ENCODE results near the gene LRRTM4. TPM values are rescaled to one million over a fixed set of nuclear protein-coding genes. Genes with fewer than 3 reads are reported as not detected.

Gene LRRTM4
- total RNA-seq, 1 donor from 2014 or later = 0.98 TPM

DNA sequence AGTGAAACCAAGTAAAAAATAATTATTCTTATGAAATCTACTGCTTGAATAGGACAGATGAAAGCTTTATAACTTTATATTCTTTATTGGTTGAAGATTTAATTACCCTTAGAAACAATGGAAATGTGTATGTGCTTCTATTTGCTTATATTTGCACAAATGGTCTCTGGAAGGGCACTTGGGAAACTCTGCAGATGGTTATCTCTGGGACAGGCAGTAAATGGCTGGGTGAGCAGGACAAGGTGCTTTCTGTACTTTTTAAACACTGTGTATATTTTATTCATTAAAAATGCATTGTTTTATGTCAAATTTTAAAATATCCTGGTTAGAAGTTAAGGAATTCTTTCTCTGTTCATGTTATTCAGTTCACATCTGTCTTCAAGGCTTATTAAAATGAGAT lies 131.1 kb downstream of the LRRTM4 start:
- intact Hi-C loops (cut with DNase I) = no loop called here
- H3K9me3 ChIP-seq = no peaks in the 10 kb centered on the region
- no peak overlapping the region for H3K27ac ChIP-seq
- H3K4me1 ChIP-seq = no peaks in the 10 kb centered on the region
- no peaks in the 10 kb centered on the region for H3K27me3 ChIP-seq
- no peaks in the 10 kb centered on the region for H3K36me3 ChIP-seq
- no peak for DNase-seq (ENCODE audit: extremely low spot score in 2 of 2)
- H3K4me3 ChIP-seq = no peak overlapping the region
- TF ChIP-seq POLR2AphosphoS5 (IDR thresholded peaks at IDR 0.05; ENCODE audit: insufficient read depth in 1 of 2, low read depth in 1 of 2) (no peak), POLR2A (IDR thresholded peaks at IDR 0.05) (no peak)
- TF ChIP-seq, protein P1, sequence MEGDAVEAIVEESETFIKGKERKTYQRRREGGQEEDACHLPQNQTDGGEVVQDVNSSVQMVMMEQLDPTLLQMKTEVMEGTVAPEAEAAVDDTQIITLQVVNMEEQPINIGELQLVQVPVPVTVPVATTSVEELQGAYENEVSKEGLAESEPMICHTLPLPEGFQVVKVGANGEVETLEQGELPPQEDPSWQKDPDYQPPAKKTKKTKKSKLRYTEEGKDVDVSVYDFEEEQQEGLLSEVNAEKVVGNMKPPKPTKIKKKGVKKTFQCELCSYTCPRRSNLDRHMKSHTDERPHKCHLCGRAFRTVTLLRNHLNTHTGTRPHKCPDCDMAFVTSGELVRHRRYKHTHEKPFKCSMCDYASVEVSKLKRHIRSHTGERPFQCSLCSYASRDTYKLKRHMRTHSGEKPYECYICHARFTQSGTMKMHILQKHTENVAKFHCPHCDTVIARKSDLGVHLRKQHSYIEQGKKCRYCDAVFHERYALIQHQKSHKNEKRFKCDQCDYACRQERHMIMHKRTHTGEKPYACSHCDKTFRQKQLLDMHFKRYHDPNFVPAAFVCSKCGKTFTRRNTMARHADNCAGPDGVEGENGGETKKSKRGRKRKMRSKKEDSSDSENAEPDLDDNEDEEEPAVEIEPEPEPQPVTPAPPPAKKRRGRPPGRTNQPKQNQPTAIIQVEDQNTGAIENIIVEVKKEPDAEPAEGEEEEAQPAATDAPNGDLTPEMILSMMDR (IDR thresholded peaks at IDR 0.05) = no peak

DNA sequence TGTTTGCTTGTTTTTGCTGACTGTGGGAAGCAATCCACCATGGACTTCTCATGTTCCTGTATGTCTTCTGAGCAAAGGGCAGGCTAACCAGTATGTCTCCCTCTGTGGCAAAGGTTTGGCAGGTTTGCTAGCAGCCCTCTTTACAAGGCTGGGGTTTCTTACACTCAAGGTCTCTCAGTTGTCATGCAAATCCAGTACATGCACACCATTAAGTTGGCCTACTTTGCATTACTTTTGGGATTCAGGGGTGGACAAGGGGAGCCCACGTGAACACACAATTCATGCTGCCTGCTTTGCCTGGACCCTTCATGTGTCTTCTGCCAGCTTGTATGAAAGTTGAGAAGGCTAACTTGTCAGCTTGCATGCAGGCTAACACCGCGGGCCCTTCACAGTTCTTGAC lies 134.9 kb downstream of the LRRTM4 start:
- Histone ChIP-seq H3K27ac (no peak overlapping the region), H3K27me3 (no peaks in the 10 kb centered on the region), H3K9me3 (no peaks in the 10 kb centered on the region), H3K4me3 (no peak overlapping the region), H3K4me1 (no peaks in the 10 kb centered on the region), H3K36me3 (no peaks in the 10 kb centered on the region)
- DNase-seq (ENCODE audit: extremely low spot score in 2 of 2) = no peak
- TF ChIP-seq POLR2A (IDR thresholded peaks at IDR 0.05) = no peak
- TF ChIP-seq, protein P1 (IDR thresholded peaks at IDR 0.05) = no peak
- TF ChIP-seq POLR2AphosphoS5 (IDR thresholded peaks at IDR 0.05; ENCODE audit: insufficient read depth in 1 of 2, low read depth in 1 of 2) = no peak
- intact Hi-C loops (cut with DNase I) = no loop called here

DNA sequence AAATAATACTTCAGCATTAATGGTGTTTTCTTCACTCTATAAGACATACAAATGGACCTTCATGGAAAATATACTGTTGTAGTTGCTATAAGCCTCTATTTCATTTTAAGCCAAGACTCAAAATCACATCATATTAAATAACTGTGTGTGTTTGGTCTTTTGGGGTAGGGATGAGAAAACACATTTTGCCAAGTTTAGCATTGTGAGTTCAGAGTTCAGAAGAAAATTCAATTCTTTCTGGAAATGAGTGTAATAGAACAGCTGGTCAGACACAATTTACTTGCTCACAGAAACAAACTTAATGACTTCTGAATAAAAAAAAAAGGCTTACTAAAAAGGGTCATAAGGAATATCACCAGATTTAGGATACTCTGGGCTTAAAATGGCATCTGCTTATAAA lies 149.5 kb downstream of the LRRTM4 start:
- no peak for TF ChIP-seq POLR2A (IDR thresholded peaks at IDR 0.05)
- TF ChIP-seq, protein P1 (IDR thresholded peaks at IDR 0.05) = no peak
- H3K4me3 ChIP-seq = no peak overlapping the region
- no peaks in the 10 kb centered on the region for H3K36me3 ChIP-seq
- no peak overlapping the region for H3K27ac ChIP-seq
- no peaks in the 10 kb centered on the region for H3K27me3 ChIP-seq
- DNase-seq (ENCODE audit: extremely low spot score in 2 of 2) = no peak
- intact Hi-C loops (cut with DNase I) = no loop called here
- H3K9me3 ChIP-seq = no peaks in the 10 kb centered on the region
- no peaks in the 10 kb centered on the region for H3K4me1 ChIP-seq

DNA sequence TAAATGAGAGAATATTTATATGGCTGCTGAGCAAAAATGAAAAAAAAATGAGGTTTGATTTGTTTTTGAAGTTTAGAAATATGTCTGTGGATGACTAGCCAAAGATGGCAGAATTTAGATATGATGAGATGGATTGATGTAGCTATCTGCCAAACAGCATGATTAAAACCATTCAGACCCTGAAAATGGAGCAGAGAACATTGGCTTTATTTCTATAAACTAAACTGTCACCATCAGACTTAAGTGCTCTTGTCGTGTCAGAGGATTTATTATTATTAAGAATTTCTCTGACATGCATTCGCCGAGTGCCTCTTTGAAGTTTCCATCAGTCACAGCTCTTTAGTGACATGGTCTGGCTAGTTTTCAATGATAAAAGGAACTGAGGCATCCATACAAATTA lies 151.7 kb downstream of the LRRTM4 start:
- Histone ChIP-seq H3K27me3 (no peaks in the 10 kb centered on the region), H3K36me3 (no peaks in the 10 kb centered on the region), H3K27ac (no peak overlapping the region), H3K4me3 (no peak overlapping the region), H3K9me3 (no peaks in the 10 kb centered on the region), H3K4me1 (no peaks in the 10 kb centered on the region)
- intact Hi-C loops (cut with DNase I) = no loop called here
- TF ChIP-seq POLR2AphosphoS5 (IDR thresholded peaks at IDR 0.05; ENCODE audit: insufficient read depth in 1 of 2, low read depth in 1 of 2) = no peak
- TF ChIP-seq, protein P1 (IDR thresholded peaks at IDR 0.05) = no peak
- no peak for TF ChIP-seq POLR2A (IDR thresholded peaks at IDR 0.05)
- DNase-seq (ENCODE audit: extremely low spot score in 2 of 2) = no peak

DNA sequence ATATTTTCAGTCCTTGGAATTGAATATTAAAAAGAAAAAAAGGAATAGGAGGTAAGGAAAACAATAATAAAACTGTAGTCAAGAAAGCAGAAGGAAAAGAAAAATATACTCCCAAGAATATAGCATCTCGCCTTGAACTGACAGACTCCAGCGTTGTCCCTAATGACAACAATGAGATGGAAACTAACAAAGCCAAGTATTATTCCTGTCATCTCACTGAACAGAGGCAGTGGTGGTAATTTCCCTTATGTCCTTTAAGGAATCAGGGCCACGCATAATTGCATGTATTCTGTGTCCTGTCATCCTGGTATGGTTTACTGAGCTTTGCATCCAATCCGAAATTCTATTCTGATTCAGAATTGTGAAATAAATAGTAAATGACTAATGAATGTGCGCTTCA lies 158.9 kb downstream of the LRRTM4 start:
- Histone ChIP-seq H3K27me3 (no peaks in the 10 kb centered on the region), H3K36me3 (no peaks in the 10 kb centered on the region), H3K4me3 (no peak overlapping the region), H3K9me3 (no peaks in the 10 kb centered on the region), H3K27ac (no peak overlapping the region), H3K4me1 (no peaks in the 10 kb centered on the region)
- intact Hi-C loops (cut with DNase I) = no loop called here
- no peak for TF ChIP-seq POLR2AphosphoS5 (IDR thresholded peaks at IDR 0.05; ENCODE audit: insufficient read depth in 1 of 2, low read depth in 1 of 2)
- TF ChIP-seq, protein P1 (IDR thresholded peaks at IDR 0.05) = no peak
- TF ChIP-seq POLR2A (IDR thresholded peaks at IDR 0.05) = no peak
- DNase-seq (ENCODE audit: extremely low spot score in 2 of 2) = no peak

Data from vagina (tissue), 2 donors.